Neural progenitor cell (in vitro differentiated cells): ENCODE data around the gene USP15.

Experiments
- EZH2 ChIP-seq: fragments of 200-600 bp; sonication (generic); IDR thresholded peaks from 2 replicates; pipeline ENCODE4 v1.6.1; 2017; ENCODE audit warnings: antibody characterized with exemption, mild to moderate bottlenecking, moderate library complexity
- EZH2phosphoT487 ChIP-seq: fragments of 200-600 bp; sonication (generic); IDR thresholded peaks from 2 replicates; pipeline ENCODE4 v1.6.1; 2017; ENCODE audit warnings: antibody characterized with exemption
- TF ChIP-seq, protein P1 (sequence below): fragments of 200-600 bp; sonication (generic); IDR thresholded peaks from 2 replicates; pipeline ENCODE4 v1.5.1; 2017; ENCODE audit warnings: antibody characterized with exemption, mild to moderate bottlenecking

DNA sequence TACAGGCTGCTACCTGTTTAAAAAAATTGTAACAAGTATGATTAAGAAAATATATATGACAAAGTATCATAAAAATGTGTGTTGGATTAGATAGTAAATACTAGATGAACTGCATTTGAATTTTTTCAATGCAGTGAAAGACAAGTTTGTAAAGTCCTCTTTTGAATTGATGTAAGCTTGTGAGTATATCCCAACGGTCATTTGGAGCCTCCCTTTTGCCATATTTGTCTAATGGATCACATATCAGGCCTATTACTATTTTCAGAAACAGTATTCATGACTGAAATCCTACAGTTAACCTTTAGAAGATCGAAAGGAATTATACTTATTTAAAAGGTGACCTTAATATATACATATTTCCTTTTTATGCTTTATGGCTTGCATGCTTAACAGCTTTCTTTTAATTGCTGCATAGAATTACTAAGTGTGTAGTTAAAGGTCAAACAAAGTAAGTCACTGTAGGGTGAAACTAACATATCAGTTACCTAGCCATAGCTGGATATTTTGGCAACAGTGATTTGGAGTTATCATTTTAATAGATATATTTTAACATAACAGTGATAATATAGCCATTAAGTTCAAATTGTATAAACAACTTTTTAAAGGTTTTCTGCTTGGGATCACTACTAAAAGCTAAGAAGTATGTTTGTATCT lies 53.6 kb downstream of the USP15 start:
- TF ChIP-seq, protein P1, sequence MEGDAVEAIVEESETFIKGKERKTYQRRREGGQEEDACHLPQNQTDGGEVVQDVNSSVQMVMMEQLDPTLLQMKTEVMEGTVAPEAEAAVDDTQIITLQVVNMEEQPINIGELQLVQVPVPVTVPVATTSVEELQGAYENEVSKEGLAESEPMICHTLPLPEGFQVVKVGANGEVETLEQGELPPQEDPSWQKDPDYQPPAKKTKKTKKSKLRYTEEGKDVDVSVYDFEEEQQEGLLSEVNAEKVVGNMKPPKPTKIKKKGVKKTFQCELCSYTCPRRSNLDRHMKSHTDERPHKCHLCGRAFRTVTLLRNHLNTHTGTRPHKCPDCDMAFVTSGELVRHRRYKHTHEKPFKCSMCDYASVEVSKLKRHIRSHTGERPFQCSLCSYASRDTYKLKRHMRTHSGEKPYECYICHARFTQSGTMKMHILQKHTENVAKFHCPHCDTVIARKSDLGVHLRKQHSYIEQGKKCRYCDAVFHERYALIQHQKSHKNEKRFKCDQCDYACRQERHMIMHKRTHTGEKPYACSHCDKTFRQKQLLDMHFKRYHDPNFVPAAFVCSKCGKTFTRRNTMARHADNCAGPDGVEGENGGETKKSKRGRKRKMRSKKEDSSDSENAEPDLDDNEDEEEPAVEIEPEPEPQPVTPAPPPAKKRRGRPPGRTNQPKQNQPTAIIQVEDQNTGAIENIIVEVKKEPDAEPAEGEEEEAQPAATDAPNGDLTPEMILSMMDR = no peak
- TF ChIP-seq EZH2 (no peak), EZH2phosphoT487 (no peak)
